Activated CD8-positive, alpha-beta memory T cell treated with anti-CD3 and anti-CD28 coated beads, Interleukin-2, amount 10 ng/mL, durations not matched to agents 7 days and 5 days (primary cell): ENCODE data around the gene ZNF26. TPM values are rescaled to one million over a fixed set of nuclear protein-coding genes. Genes with fewer than 3 reads are reported as not detected.

ENCODE experiments used
- ATAC-seq: fragments of 150-1000 bp; cut with Tn5 transposase; one replicate; pipeline ENCODE4 v1.10.0; 2021; ENCODE audit warnings: moderate library complexity
- CTCF ChIA-PET: fragments of 350-600 bp; sonication (Branson Sonifier 250); formaldehyde crosslinking; loops from one replicate; lab custom pipeline; 2021; ENCODE audit warnings: antibody characterized with exemption; lab: Charles Lee
- DNase-seq: peaks from one replicate; pipeline ENCODE4 v3.0.0-alpha.2; 2020
- H3K27ac Mint-ChIP-seq: one replicate; pipeline ENCODE4 v1.8.0; 2021; ENCODE audit warnings: mild to moderate bottlenecking, mixed read lengths
- H3K27me3 Mint-ChIP-seq: one replicate; pipeline ENCODE4 v1.8.0; 2021; ENCODE audit warnings: mixed read lengths
- H3K36me3 Mint-ChIP-seq: one replicate; pipeline ENCODE4 v1.8.0; 2021; ENCODE audit warnings: mild to moderate bottlenecking, mixed read lengths
- H3K4me1 Mint-ChIP-seq: one replicate; pipeline ENCODE4 v1.8.0; 2021; ENCODE audit warnings: mixed read lengths
- H3K4me3 Mint-ChIP-seq: one replicate; pipeline ENCODE4 v1.8.0; 2021; ENCODE audit warnings: mild to moderate bottlenecking, moderate library complexity, mixed read lengths
- H3K9me3 Mint-ChIP-seq: one replicate; pipeline ENCODE4 v1.8.0; 2022; ENCODE audit warnings: low read depth, mixed read lengths
- total RNA-seq, 2 experiments: library from RNA; stranded (reverse); gene quantifications; one replicate each; pipeline ENCODE4 v1.2.3, GENCODE V29; 2021

ZNF26 gene
- total RNA-seq, 2 experiments from 2014 or later: 14.6 to 22.1 TPM

- Mint-ChIP-seq H3K27ac (no peak overlapping the region), H3K27me3 (no peaks in the 10 kb centered on the region), H3K4me1 (no peaks in the 10 kb centered on the region), H3K4me3 (no peak overlapping the region), H3K36me3 (peaks cover 55% of the 10 kb centered on the region), H3K9me3 (peaks cover 46% of the 10 kb centered on the region)
- no peak for DNase-seq
- ATAC-seq: no peak
- CTCF ChIA-PET: interaction anchor here (0.6 kb wide), 1 partner anchor 119 kb away, joined by 3 read pairs; no protein-coding TSS in a partner anchor
Measured at GRCh38 chr12:133058203-133059113, 72.3 kb downstream of the ZNF26 start.

DNA sequence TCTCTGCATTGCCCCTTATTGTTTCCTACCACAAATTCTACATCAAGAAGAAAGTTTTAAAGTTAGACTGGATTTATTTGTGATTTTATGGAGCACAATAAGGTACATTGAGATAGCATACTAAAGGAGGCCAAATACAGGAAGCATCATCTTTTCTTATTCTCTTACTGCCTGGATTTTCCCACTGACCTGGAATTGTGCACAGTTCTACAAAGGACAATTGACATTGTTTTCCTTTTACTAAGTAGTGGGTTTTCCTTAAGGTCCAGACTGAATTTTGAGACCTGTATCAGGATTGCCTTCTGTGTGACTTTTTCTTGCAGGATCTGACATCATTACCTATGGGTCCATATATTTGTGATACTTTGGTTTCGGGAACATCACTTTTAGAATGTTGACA is 75.8 kb downstream of the ZNF26 start:
- Mint-ChIP-seq H3K36me3 (peaks cover 31% of the 10 kb centered on the region), H3K27me3 (no peaks in the 10 kb centered on the region), H3K4me1 (no peaks in the 10 kb centered on the region), H3K27ac (no peak overlapping the region), H3K9me3 (peaks cover 46% of the 10 kb centered on the region), H3K4me3 (no peak overlapping the region)
- DNase-seq (no peak), ATAC-seq (no peak)
- CTCF ChIA-PET: no interaction called here

GRCh38 chr12:133063556-133063955 is 77.4 kb downstream of the ZNF26 start:
- Mint-ChIP-seq H3K27me3 (no peaks in the 10 kb centered on the region), H3K4me3 (no peak overlapping the region)
- CTCF ChIA-PET: no interaction called here

DNA sequence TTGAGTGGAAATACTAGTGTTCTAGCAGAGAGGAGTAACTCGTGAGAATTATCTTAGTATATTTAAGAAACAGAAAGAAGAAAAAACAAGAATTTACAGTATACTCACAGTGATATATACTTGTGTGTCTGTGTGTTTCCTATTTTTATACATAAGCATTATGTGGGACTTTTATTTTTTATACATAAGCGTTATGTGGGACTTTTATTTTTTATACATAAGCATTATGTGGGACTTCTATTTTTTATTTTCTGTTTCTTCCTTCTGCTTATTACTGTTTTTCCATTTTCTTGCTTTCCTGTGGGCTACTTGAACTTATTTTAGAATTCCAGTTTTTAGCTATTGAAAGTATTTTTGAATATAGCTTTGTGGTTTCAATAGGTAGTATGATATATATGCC is 87.7 kb downstream of the ZNF26 start:
- H3K36me3 Mint-ChIP-seq: peaks cover 13% of the 10 kb centered on the region
- no peaks in the 10 kb centered on the region for H3K27me3 Mint-ChIP-seq
- H3K9me3 Mint-ChIP-seq: peaks cover 38% of the 10 kb centered on the region
- no peak overlapping the region for H3K27ac Mint-ChIP-seq
- ATAC-seq (no peak), DNase-seq (no peak)
- no peak overlapping the region for H3K4me3 Mint-ChIP-seq
- CTCF ChIA-PET: no interaction called here
- H3K4me1 Mint-ChIP-seq: no peaks in the 10 kb centered on the region

More at GRCh38 chr12:133063556-133063955, 77.4 kb downstream of the ZNF26 start:
- no peak for DNase-seq
- H3K9me3 Mint-ChIP-seq: peaks cover 39% of the 10 kb centered on the region
- no peak overlapping the region for H3K27ac Mint-ChIP-seq
- H3K4me1 Mint-ChIP-seq: no peaks in the 10 kb centered on the region
- ATAC-seq: no peak
- H3K36me3 Mint-ChIP-seq: peaks cover 17% of the 10 kb centered on the region

Other genes with a start within 250 kb of the ZNF26 start
- gene ANKLE2, start 224.5 kb upstream of the ZNF26 start, total RNA-seq: 100 to 1,000 TPM; 105 to 106 TPM
- 10 to 100 TPM; 60.0 to 60.4 TPM for gene GOLGA3, start 157.5 kb upstream of the ZNF26 start, total RNA-seq
- 10 to 100 TPM; 87.7 to 89.7 TPM for gene CHFR, start 98.8 kb upstream of the ZNF26 start, total RNA-seq
- gene ZNF605, start 30.1 kb upstream of the ZNF26 start, total RNA-seq: 10 to 100 TPM in 1 of 2 experiments, 1 to 10 TPM in 1; 8.9 to 10.0 TPM
- gene ZNF84, start 51.1 kb downstream of the ZNF26 start, total RNA-seq: 10 to 100 TPM; 22.5 to 23.1 TPM
- 10 to 100 TPM; 11.2 to 13.6 TPM for gene ZNF140, start 94.6 kb downstream of the ZNF26 start, total RNA-seq
- 1 to 10 TPM; 2.0 to 2.3 TPM for gene ZNF891, start 143.9 kb downstream of the ZNF26 start, total RNA-seq
- 1 to 10 TPM; 7.7 to 7.9 TPM for gene ZNF10, start 144.3 kb downstream of the ZNF26 start, total RNA-seq
- gene ZNF268, start 195.1 kb downstream of the ZNF26 start, total RNA-seq: 10 to 100 TPM; 18.6 to 19.9 TPM
- not detected for gene ANHX, start 249.5 kb downstream of the ZNF26 start, total RNA-seq